Measurements from ENCODE around the gene SOAT2.

GRCh38 chr12:53101266-53101665, 2.0 kb upstream of the SOAT2 start:
- no peak for TF ChIP-seq POLR2AphosphoS5 (IDR thresholded peaks at IDR 0.05; ENCODE audit: low read depth, low read length)
- no peak for TF ChIP-seq POLR2A (IDR thresholded peaks at IDR 0.05; ENCODE audit: low read depth, low read length)

All from GM12892 (cell line).